ENCODE measurements around the gene EFNA4. TPM values are rescaled to one million over a fixed set of nuclear protein-coding genes. Genes with fewer than 3 reads are reported as not detected.

Gene EFNA4
- polyA plus RNA-seq, 1 of the 3 experiments (the other 2 are of a cell fraction): 17.7 TPM

- no peak for TF ChIP-seq REST (IDR thresholded peaks at IDR 0.05; ENCODE audit: low read depth, low read length)
- TF ChIP-seq IRF3 (IDR thresholded peaks at IDR 0.05; ENCODE audit: low read depth, low read length): no peak
- TF ChIP-seq MXI1 (IDR thresholded peaks at IDR 0.05; ENCODE audit: low read depth, low read length): no peak
Measured at GRCh38 chr1:155092131-155092530, 28.6 kb downstream of the EFNA4 start (continued).

GRCh38 chr1:155092641-155093040 is 29.1 kb downstream of the EFNA4 start:
- no peak overlapping the region for H3K27ac ChIP-seq (ENCODE audit: low read depth in 2 of 2, low read length in 1 of 2)
- ChIA-PET POLR2A (no interaction called here), CTCF (interaction anchor here (1.4 to 13.1 kb wide), 12 partner anchors 11 to 77 kb away, joined by 5 to 496 read pairs (median 15); partner anchors contain the start of genes ADAM15, DPM3, EFNA1 and EFNA4)
- H3K79me2 ChIP-seq (ENCODE audit: insufficient read depth): no peaks in the 10 kb centered on the region
- no peak overlapping the region for H3K9ac ChIP-seq
- no peak overlapping the region for H2AFZ ChIP-seq (ENCODE audit: low read depth)
- 83% methylated on average over 12 of the region's 12 CpGs for whole genome bisulfite sequencing (ENCODE audit: low lambda C conversion rate)
- H3K4me1 ChIP-seq (ENCODE audit: control insufficient read depth in 1 of 2, insufficient read depth in 2 of 2, low read depth in 1 of 2, low read length in 1 of 2): peaks cover 0 to 24% of the 10 kb centered on the region in 2 experiments; a peak in 1 of 4 replicates
- no peak overlapping the region for H3K4me2 ChIP-seq
- no peak for TF ChIP-seq REST (IDR thresholded peaks at IDR 0.05; ENCODE audit: low read depth, low read length)
- TF ChIP-seq EZH2phosphoT487 (IDR thresholded peaks at IDR 0.05; ENCODE audit: borderline replicate concordance, low read depth): no peak
- no peak for TF ChIP-seq JUND (IDR thresholded peaks at IDR 0.05)
- TF ChIP-seq TAF1 (IDR thresholded peaks at IDR 0.05; ENCODE audit: borderline replicate concordance, low read depth, low read length): no peak
- TF ChIP-seq GABPA (IDR thresholded peaks at IDR 0.05; ENCODE audit: low read depth): no peak
- no peak for TF ChIP-seq TEAD4 (IDR thresholded peaks at IDR 0.05; ENCODE audit: borderline replicate concordance, insufficient read depth)
- no peak for TF ChIP-seq YY1 (IDR thresholded peaks at IDR 0.05; ENCODE audit: low read depth)
- TF ChIP-seq MEF2A (IDR thresholded peaks at IDR 0.05; ENCODE audit: borderline replicate concordance, low read depth): no peak
- no peak for TF ChIP-seq MXI1 (IDR thresholded peaks at IDR 0.05; ENCODE audit: low read depth, low read length)
- no peak for TF ChIP-seq EP300 (IDR thresholded peaks at IDR 0.05; ENCODE audit: borderline replicate concordance in 1 of 2, low read depth in 1 of 2, low read length in 1 of 2)
- H3K36me3 ChIP-seq (replicated peaks in 1 of 2; ENCODE audit: control insufficient read depth in 1 of 2, insufficient read depth in 2 of 2, low read length in 1 of 2): no peaks in the 10 kb centered on the region
- no peaks in the 10 kb centered on the region for H4K20me1 ChIP-seq (ENCODE audit: insufficient read depth)
- no peaks in the 10 kb centered on the region for H3K9me2 ChIP-seq
- no peak overlapping the region for H3K4me3 ChIP-seq (ENCODE audit: low read depth in 2 of 2, low read length in 1 of 2)
- no peaks in the 10 kb centered on the region for H3K27me3 ChIP-seq (ENCODE audit: insufficient read depth)
- no peaks in the 10 kb centered on the region for H3K9me3 ChIP-seq
- no peak for DNase-seq
- H3F3A ChIP-seq (replicated peaks; ENCODE audit: insufficient read depth): peaks cover 18% of the 10 kb centered on the region
